Keratinocyte (primary cell): ENCODE results near the gene LSAMP.

ENCODE experiments used
- CTCF ChIP-seq, 3 experiments: IDR thresholded peaks in 1 of 3; conservative IDR thresholded peaks in 1 of 3; optimal IDR thresholded peaks in 1 of 3; 2 replicates in 2 of 3; 3 replicates in 1 of 3; pipeline versions ENCODE3 to v1.5.1; 2011; ENCODE audit warnings: low read length in 3 of 3, mild to moderate bottlenecking in 3 of 3, moderate library complexity in 2 of 3, control low read depth in 1 of 3, inconsistent platforms in 1 of 3; ENCODE audit not compliant: insufficient read depth in 2 of 3; ENCODE audit errors: extremely low read depth in 1 of 3
- EZH2 ChIP-seq: IDR thresholded peaks from one replicate; pipeline ENCODE4 v1.6.1; 2012; ENCODE audit warnings: inconsistent platforms, mild to moderate bottlenecking, low read length, moderate library complexity

- TF ChIP-seq CTCF (optimal IDR thresholded peaks at IDR 0.05 in 1 of 3, IDR thresholded peaks at IDR 0.05 in 1 of 3, conservative IDR thresholded peaks at IDR 0.05 in 1 of 3; ENCODE audit: extremely low read depth in 1 of 3, insufficient read depth in 2 of 3, low read length in 3 of 3) (no peak), EZH2 (no peak)
Measured at GRCh38 chr3:116048991-116049390, 396.3 kb downstream of the LSAMP start.
